HAP-1 (cell line): ENCODE data around the gene EIF4A2.

Source experiments
- DNase-seq, 2 experiments: peaks; one replicate each; pipeline ENCODE4 v3.0.0-alpha.2; 2016 to 2020; ENCODE audit warnings: low spot score in 2 of 2
- H3K27me3 ChIP-seq: fragments of 250-450 bp; sonication (Bioruptor Pico); 2 replicates; pipeline ENCODE4 v1.5.1; 2020; ENCODE audit warnings: low read depth, mild to moderate bottlenecking, moderate library complexity
- H3K36me3 ChIP-seq: fragments of 250-450 bp; sonication (Bioruptor Pico); replicated peaks from 2 replicates; pipeline ENCODE4 v1.5.1; 2020; ENCODE audit warnings: mild to moderate bottlenecking
- H3K4me1 ChIP-seq: fragments of 250-450 bp; sonication (Bioruptor Pico); 2 replicates; pipeline ENCODE4 v1.5.1; 2020; ENCODE audit warnings: mild to moderate bottlenecking
- H3K4me3 ChIP-seq: fragments of 250-450 bp; sonication (Bioruptor Pico); 2 replicates; pipeline ENCODE4 v1.5.1; 2020; ENCODE audit warnings: mild to moderate bottlenecking, moderate library complexity
- H3K9me3 ChIP-seq: fragments of 250-450 bp; sonication (Bioruptor Pico); 2 replicates; pipeline ENCODE4 v1.5.1; 2020; ENCODE audit warnings: mild to moderate bottlenecking, moderate library complexity
- in situ Hi-C: fragments of 300-500 bp; cut with MboI; formaldehyde crosslinking; loops from 3 replicates; pipeline ENCODE4 v1.14.3; 2020; ENCODE audit warnings: low sequenced_read_pairs, inconsistent platforms, mixed read lengths

EIF4A2 gene

GRCh38 chr3:186760897-186761447 lies 22.4 kb upstream of the EIF4A2 start:
- Histone ChIP-seq H3K27me3 (no peaks in the 10 kb centered on the region), H3K36me3 (no peaks in the 10 kb centered on the region), H3K4me1 (no peaks in the 10 kb centered on the region), H3K9me3 (no peaks in the 10 kb centered on the region), H3K4me3 (no peak overlapping the region)
- in situ Hi-C loops: no loop called here
- DNase-seq: no peak

- H3K4me1 ChIP-seq: peaks cover 10% of the 10 kb centered on the region
- no peak for DNase-seq
- H3K36me3 ChIP-seq: no peaks in the 10 kb centered on the region
- H3K9me3 ChIP-seq: 0 out of 2 replicates have a peak, but pooled peaks cover 3% of the 10 kb centered on the region
- no peak overlapping the region for H3K4me3 ChIP-seq
- no peaks in the 10 kb centered on the region for H3K27me3 ChIP-seq
- in situ Hi-C loops: no loop called here
These were observed 11.1 kb upstream of the EIF4A2 start for GRCh38 chr3:186772281-186772694.

- Histone ChIP-seq H3K4me1 (peaks cover 10% of the 10 kb centered on the region), H3K9me3 (0 out of 2 replicates have a peak, but pooled peaks cover 3% of the 10 kb centered on the region), H3K4me3 (no peak overlapping the region), H3K36me3 (no peaks in the 10 kb centered on the region), H3K27me3 (no peaks in the 10 kb centered on the region)
- in situ Hi-C loops: no loop called here
- no peak for DNase-seq
These were observed 10.5 kb upstream of the EIF4A2 start for GRCh38 chr3:186772701-186773417.

GRCh38 chr3:186775999-186776398 lies 7.4 kb upstream of the EIF4A2 start:
- DNase-seq: peak; percentile 77
- Histone ChIP-seq H3K4me3 (no peak overlapping the region), H3K9me3 (0 out of 2 replicates have a peak, but pooled peaks cover 3% of the 10 kb centered on the region), H3K36me3 (no peaks in the 10 kb centered on the region), H3K27me3 (no peaks in the 10 kb centered on the region), H3K4me1 (peaks cover 10% of the 10 kb centered on the region)
- in situ Hi-C loops: no loop called here

- Histone ChIP-seq H3K4me1 (peaks cover 11% of the 10 kb centered on the region), H3K27me3 (no peaks in the 10 kb centered on the region), H3K4me3 (no peak overlapping the region), H3K36me3 (peaks cover 9% of the 10 kb centered on the region), H3K9me3 (peaks cover 3% of the 10 kb centered on the region; the same call in 1 of the 2 replicates)
- in situ Hi-C loops: no loop called here
- DNase-seq: no peak
These were observed 4.2 kb upstream of the EIF4A2 start for GRCh38 chr3:186779204-186779603.

GRCh38 chr3:186782542-186783057 lies 777 bp upstream of the EIF4A2 start:
- peak overlapping the region; percentile 99 for H3K4me3 ChIP-seq
- in situ Hi-C loops: no loop called here
- DNase-seq: no peak

GRCh38 chr3:186783731-186784515 lies 546 bp downstream of the EIF4A2 start:
- peaks cover 35% of the 10 kb centered on the region for H3K4me1 ChIP-seq
- in situ Hi-C loops: no loop called here
- DNase-seq: peak in 1 of 2 experiments; percentile 82
- peaks cover 56% of the 10 kb centered on the region for H3K36me3 ChIP-seq
- H3K9me3 ChIP-seq: no peaks in the 10 kb centered on the region; the same call in 1 of the 2 replicates
- H3K27me3 ChIP-seq: no peaks in the 10 kb centered on the region
- peak overlapping the region; percentile 99 for H3K4me3 ChIP-seq

More at GRCh38 chr3:186782542-186783057, 777 bp upstream of the EIF4A2 start:
- peaks cover 43% of the 10 kb centered on the region for H3K36me3 ChIP-seq
- peaks cover 31% of the 10 kb centered on the region for H3K4me1 ChIP-seq
- no peaks in the 10 kb centered on the region for H3K27me3 ChIP-seq
- H3K9me3 ChIP-seq: no peaks in the 10 kb centered on the region; the same call in 1 of the 2 replicates

GRCh38 chr3:186784820-186785494 lies 1.6 kb downstream of the EIF4A2 start:
- DNase-seq: no peak
- Histone ChIP-seq H3K4me1 (peaks cover 37% of the 10 kb centered on the region), H3K4me3 (peak overlapping the region; percentile 99), H3K9me3 (no peaks in the 10 kb centered on the region; the same call in 1 of the 2 replicates), H3K36me3 (peaks cover 66% of the 10 kb centered on the region), H3K27me3 (no peaks in the 10 kb centered on the region)
- in situ Hi-C loops: no loop called here

- in situ Hi-C loops: no loop called here
- H3K27me3 ChIP-seq: no peaks in the 10 kb centered on the region
- no peak for DNase-seq
- peak overlapping the region; percentile 99 for H3K4me3 ChIP-seq
- H3K4me1 ChIP-seq: peaks cover 37% of the 10 kb centered on the region
- H3K36me3 ChIP-seq: peaks cover 72% of the 10 kb centered on the region
- no peaks in the 10 kb centered on the region; the same call in 1 of the 2 replicates for H3K9me3 ChIP-seq
These were observed 2.2 kb downstream of the EIF4A2 start for GRCh38 chr3:186785495-186786018.

GRCh38 chr3:186786922-186787321 lies 3.5 kb downstream of the EIF4A2 start:
- no peak for DNase-seq
- no peaks in the 10 kb centered on the region; the same call in 1 of the 2 replicates for H3K9me3 ChIP-seq
- peak overlapping the region; percentile 99 for H3K4me3 ChIP-seq
- in situ Hi-C loops: no loop called here
- H3K27me3 ChIP-seq: no peaks in the 10 kb centered on the region
- peaks cover 35% of the 10 kb centered on the region for H3K4me1 ChIP-seq
- peaks cover 84% of the 10 kb centered on the region for H3K36me3 ChIP-seq

- H3K27me3 ChIP-seq: no peaks in the 10 kb centered on the region
- H3K4me3 ChIP-seq: peak overlapping the region; percentile 99; the same call in 1 of the 2 replicates
- in situ Hi-C loops: no loop called here
- H3K36me3 ChIP-seq: peaks cover 94% of the 10 kb centered on the region
- peaks cover 32% of the 10 kb centered on the region for H3K4me1 ChIP-seq
- no peaks in the 10 kb centered on the region; the same call in 1 of the 2 replicates for H3K9me3 ChIP-seq
- no peak for DNase-seq
These were observed 4.5 kb downstream of the EIF4A2 start for GRCh38 chr3:186787642-186788481.
